Osteocyte (in vitro differentiated cells): Measurements from ENCODE around the gene RCAN2. TPM values are rescaled to one million over a fixed set of nuclear protein-coding genes. Genes with fewer than 3 reads are reported as not detected.

Experiments
- DNase-seq: peaks from one replicate; pipeline ENCODE4 v3.0.0; 2021; ENCODE audit warnings: mixed read lengths; ENCODE audit not compliant: unreplicated experiment; ENCODE audit errors: extremely low spot score
- H3K27ac Mint-ChIP-seq: one replicate; pipeline ENCODE4 v1.8.0; 2021; ENCODE audit warnings: mild to moderate bottlenecking, mixed read lengths; ENCODE audit not compliant: unreplicated experiment
- H3K27me3 Mint-ChIP-seq: one replicate; pipeline ENCODE4 v1.8.0; 2021; ENCODE audit warnings: mixed read lengths; ENCODE audit not compliant: unreplicated experiment
- H3K36me3 Mint-ChIP-seq: one replicate; pipeline ENCODE4 v1.8.0; 2021; ENCODE audit warnings: mixed read lengths; ENCODE audit not compliant: unreplicated experiment
- H3K4me1 Mint-ChIP-seq: one replicate; pipeline ENCODE4 v1.8.0; 2021; ENCODE audit warnings: mixed read lengths; ENCODE audit not compliant: unreplicated experiment
- H3K4me3 Mint-ChIP-seq: one replicate; pipeline ENCODE4 v1.8.0; 2021; ENCODE audit warnings: mild to moderate bottlenecking, moderate library complexity, mixed read lengths; ENCODE audit not compliant: unreplicated experiment
- H3K9me3 Mint-ChIP-seq: one replicate; pipeline ENCODE4 v1.8.0; 2021; ENCODE audit warnings: mixed read lengths; ENCODE audit not compliant: unreplicated experiment
- total RNA-seq: library from RNA; stranded (reverse); gene quantifications from 2 replicates; pipeline ENCODE4 v1.2.1, GENCODE V29; 2021
- TF ChIP-seq, protein P1 (sequence below): fragments of 200-600 bp; sonication (generic); IDR thresholded peaks from 2 replicates; pipeline ENCODE4 v1.5.0; 2021; ENCODE audit warnings: antibody characterized with exemption, mild to moderate bottlenecking, moderate library complexity

Gene RCAN2
- total RNA-seq, 1 donor from 2014 or later, result 31.3 TPM

DNA sequence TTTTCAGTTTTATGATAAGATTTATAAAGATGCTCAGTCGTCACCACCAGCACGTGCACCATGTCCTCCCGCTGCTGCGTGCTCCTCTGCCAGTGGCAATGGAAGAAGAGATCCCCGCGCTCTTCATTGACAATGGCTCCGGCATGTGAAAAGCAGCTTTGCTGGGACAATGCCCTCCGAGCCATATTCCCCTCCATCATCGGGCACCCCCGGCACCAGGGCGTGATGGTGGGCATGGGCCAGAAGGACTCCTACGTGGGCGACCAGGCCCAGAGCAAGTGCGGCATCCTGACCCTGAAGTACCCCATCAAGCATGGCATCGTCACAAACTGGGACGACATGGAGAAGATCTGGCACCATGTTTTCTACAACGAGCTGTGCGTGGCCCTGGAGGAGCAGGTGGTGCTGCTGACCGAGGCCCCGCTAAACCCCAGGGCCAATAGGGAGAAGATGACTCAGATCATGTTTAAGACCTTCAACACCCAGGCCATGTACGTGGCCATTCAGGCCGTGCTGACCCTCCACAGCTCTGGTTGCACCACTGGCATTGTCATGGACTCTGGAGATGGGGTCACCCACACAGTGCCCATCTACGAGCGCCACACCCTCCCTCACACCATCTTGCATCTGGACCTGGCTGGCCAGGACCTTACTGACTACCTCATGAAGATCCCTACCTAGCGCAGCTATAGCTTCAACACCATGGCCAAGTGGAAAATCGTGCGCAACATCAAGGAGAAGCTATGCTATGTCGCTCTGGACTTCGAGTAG is 286.2 kb downstream of the RCAN2 start:
- H3K9me3 Mint-ChIP-seq, result no peaks in the 10 kb centered on the region
- H3K36me3 Mint-ChIP-seq, result no peaks in the 10 kb centered on the region
- no peak for DNase-seq
- peaks cover 20% of the 10 kb centered on the region for H3K27me3 Mint-ChIP-seq
- H3K27ac Mint-ChIP-seq, result no peak overlapping the region
- H3K4me1 Mint-ChIP-seq, result no peaks in the 10 kb centered on the region
- TF ChIP-seq, protein P1, sequence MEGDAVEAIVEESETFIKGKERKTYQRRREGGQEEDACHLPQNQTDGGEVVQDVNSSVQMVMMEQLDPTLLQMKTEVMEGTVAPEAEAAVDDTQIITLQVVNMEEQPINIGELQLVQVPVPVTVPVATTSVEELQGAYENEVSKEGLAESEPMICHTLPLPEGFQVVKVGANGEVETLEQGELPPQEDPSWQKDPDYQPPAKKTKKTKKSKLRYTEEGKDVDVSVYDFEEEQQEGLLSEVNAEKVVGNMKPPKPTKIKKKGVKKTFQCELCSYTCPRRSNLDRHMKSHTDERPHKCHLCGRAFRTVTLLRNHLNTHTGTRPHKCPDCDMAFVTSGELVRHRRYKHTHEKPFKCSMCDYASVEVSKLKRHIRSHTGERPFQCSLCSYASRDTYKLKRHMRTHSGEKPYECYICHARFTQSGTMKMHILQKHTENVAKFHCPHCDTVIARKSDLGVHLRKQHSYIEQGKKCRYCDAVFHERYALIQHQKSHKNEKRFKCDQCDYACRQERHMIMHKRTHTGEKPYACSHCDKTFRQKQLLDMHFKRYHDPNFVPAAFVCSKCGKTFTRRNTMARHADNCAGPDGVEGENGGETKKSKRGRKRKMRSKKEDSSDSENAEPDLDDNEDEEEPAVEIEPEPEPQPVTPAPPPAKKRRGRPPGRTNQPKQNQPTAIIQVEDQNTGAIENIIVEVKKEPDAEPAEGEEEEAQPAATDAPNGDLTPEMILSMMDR, result no peak
- no peak overlapping the region for H3K4me3 Mint-ChIP-seq

DNA sequence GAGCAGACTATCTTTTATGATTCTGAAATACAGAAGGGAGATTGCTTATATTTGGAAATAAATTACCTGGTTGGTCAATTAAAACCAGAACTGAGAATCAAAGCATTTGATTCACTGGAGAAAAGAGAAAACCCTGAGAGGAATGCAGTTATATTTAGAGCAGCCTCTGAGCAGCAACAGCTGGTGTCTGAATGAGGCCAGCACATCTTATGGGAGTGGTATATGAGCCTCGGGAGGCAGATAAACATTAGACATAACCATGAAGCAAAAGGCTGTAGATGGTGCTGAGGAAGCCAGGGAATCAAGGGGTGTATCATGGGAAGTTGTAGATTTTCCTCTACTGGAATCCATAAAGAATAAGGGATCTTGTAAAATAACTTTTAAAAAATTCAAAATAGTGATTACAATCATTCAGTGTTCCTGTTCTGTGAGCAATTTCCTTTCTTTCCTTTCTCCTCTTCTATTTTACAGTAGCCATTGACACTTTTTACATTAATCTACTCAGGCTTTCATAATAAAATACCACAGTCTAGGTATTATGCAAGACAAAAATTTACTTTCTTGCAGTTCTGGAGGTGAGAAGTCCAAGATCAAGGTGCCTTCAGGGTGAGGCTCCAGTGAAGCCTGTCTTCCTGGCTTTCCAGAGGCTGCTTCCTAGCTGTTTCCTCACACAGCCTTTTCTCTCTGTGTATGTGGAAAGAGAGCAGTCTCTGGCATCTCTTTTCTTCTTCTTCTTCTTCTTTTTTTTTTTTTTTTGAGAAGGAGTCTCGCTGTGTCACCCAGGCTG is 287.7 kb downstream of the RCAN2 start:
- no peaks in the 10 kb centered on the region for H3K36me3 Mint-ChIP-seq
- no peak overlapping the region for H3K27ac Mint-ChIP-seq
- H3K9me3 Mint-ChIP-seq, result no peaks in the 10 kb centered on the region
- no peaks in the 10 kb centered on the region for H3K4me1 Mint-ChIP-seq
- TF ChIP-seq, protein P1, result no peak
- no peak for DNase-seq
- H3K4me3 Mint-ChIP-seq, result no peak overlapping the region
- peaks cover 10% of the 10 kb centered on the region for H3K27me3 Mint-ChIP-seq

DNA sequence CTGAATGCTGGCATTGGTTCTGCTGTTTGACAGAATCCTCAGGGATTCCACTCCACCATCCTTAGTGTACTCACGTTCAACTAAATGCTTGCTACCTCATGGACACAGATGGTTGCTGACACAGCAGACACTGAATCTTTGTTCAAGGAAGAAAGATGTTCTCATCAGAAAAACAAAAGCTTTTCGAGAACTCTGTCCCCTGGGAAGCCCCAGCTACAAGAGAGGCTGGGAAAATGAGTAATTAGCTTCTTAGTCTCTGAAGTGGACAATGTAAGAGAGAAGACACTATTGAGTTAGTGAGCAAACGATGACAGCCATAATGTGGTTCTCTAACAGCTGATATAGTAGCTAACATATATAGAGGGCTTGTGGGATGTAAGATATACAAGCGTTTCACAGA is 289.5 kb downstream of the RCAN2 start:
- Mint-ChIP-seq H3K36me3 (no peaks in the 10 kb centered on the region), H3K4me3 (no peak overlapping the region)

DNA sequence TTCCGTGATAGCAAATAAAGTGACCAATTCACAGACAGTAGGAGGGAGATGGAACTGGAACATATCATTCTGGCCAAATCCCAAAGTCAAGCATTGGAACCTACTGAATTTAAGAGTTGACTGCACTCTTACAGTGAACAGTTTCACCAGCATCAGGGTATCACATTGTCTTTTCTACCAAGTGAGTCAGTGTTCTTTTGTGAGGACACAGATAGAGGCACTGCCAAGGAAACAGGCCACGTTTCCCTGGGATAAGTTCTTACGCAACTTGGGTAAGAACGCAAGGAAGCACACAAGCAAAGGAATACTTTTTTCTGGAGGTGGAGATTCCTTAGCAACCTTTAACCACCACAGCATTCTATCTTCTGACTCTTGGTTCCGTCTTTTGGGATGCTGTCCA is 291.9 kb downstream of the RCAN2 start:
- no peak overlapping the region for H3K27ac Mint-ChIP-seq
- peaks cover 13% of the 10 kb centered on the region for H3K27me3 Mint-ChIP-seq
- TF ChIP-seq, protein P1, result no peak
- DNase-seq, result no peak
- no peak overlapping the region for H3K4me3 Mint-ChIP-seq
- H3K4me1 Mint-ChIP-seq, result no peaks in the 10 kb centered on the region
- no peaks in the 10 kb centered on the region for H3K9me3 Mint-ChIP-seq
- H3K36me3 Mint-ChIP-seq, result no peaks in the 10 kb centered on the region

More for the DNA sequence above, 289.5 kb downstream of the RCAN2 start:
- TF ChIP-seq, protein P1, result no peak
- Mint-ChIP-seq H3K27ac (no peak overlapping the region), H3K27me3 (peaks cover 10% of the 10 kb centered on the region), H3K9me3 (no peaks in the 10 kb centered on the region), H3K4me1 (no peaks in the 10 kb centered on the region)
- DNase-seq, result no peak

DNA sequence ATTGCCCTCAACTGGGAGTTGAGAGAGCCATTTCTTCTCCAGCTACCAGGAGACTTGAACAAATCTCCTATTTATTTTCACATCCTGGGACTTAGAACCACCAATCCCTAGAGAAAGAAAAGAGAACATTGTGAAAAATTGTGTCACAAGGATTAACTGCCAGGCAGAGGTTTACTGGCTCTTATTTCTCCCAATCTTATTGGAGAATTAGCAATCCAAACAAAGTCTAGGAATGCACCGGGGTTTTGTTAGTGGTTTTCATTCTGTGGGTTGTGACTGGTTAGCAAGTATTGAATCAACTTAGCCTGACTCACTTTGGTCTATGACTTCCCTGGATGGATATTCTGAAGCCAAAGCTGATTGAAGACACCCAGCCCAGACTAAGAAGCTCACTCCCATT is 299.3 kb downstream of the RCAN2 start:
- no peaks in the 10 kb centered on the region for H3K4me1 Mint-ChIP-seq

More for the DNA sequence above, 299.3 kb downstream of the RCAN2 start:
- DNase-seq, result no peak
- Mint-ChIP-seq H3K36me3 (no peaks in the 10 kb centered on the region), H3K9me3 (no peaks in the 10 kb centered on the region), H3K27me3 (peaks cover 18% of the 10 kb centered on the region), H3K4me3 (no peak overlapping the region), H3K27ac (no peak overlapping the region)
- TF ChIP-seq, protein P1, result no peak
